GM18520 (cell line): Measurements from ENCODE around the gene TCP11L2.
"Not testable (repeated sequence)": the region's sequence is repeated elsewhere in the genome, so short reads cannot be mapped to it uniquely, and the experiment has no call there.

Source experiments
- ATAC-seq: cut with Tn5 transposase; IDR thresholded peaks from one replicate; pipeline ENCODE4 v1.9.1; 2021; ENCODE audit not compliant: unreplicated experiment

The TCP11L2 gene

DNA sequence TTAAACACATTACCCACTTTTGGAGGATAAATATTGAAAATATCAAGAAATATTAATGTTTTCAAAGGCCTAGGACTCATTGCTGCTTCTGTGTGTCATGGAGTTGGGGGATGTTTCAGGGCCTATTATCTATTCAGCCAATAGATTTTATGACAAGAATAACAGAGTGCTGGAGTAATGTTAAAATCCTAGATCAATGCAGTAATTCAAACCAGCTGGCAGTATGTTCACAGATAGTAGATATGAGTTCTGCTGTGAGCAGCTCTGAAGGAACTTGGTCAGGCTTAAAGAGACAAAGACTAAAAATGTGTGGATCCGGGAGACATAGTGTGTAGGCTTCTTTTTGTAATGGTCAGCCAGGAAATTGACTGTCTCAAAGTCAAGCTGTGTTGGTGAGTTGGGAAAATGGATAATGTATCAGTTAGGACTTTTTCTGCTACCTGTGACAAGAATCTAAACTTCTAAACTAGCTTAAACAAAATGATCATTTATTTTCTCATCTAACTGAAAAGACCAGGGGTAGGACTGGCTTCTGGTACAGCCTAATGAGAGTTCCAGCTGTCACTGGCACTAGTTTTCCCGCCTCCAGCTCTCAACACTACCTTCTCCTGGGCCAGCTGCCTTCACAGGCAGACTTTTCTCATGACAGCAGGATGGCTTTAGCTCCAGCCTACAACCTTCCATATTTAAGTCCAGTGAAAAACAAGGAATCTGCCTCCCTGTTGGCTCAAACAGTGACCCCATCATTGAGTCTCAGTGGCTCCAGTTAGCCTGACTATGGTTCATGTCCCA is 38.7 kb downstream of the TCP11L2 start:
- ATAC-seq, result no peak

DNA sequence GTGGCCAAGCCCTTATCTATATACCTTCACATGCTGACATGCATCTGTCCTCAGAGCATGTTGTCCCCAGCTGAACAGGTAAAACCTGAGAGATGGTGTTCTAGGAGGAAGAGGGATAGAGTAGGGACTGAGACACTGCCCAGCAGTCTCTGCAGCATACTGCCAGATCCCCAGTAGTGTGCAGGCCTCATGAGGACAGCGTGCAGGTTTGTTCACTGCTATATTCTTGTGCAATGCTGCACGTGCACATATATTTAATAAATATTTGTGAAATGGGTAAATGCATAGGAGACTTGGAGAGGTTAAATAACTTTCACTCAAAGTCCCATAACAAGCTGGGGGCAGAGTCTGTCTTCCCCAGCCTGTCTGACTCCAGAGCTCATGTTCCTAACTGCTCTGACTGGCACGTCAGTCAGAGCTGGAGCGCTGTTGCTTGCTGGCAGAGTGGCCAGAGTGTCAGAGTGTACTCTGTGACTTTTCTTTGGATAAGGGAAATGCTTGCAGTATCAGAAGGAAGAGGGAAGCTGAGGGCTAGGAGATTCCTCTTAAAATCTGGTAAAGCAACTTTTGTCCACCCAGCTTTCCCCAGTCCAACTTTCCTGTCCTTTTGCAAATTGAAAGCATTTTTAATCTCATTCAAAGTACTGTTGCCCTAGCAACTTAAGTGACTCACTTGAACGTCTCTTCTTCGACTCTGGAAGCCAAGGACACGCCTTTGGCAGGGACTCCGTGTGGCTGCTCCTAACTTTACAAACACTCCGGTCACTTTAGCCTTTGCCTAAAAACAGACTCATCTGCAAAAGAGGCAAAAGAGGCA is 40.1 kb downstream of the TCP11L2 start:
- ATAC-seq, result no peak

DNA sequence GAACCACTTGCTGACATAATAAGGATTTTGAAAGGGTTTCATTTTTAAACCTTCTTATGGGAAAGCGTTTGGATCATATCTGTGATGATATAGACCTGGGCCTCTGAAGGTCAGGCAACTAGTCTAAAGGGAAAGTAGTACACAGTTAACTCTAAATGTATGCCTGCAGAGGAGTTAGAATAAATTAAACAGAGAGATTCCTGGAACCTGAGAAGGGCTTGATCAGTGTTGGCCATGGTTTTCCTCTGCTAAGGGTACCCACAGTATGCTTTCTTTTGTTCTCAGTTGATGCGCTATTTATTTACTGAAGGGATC is 40.6 kb downstream of the TCP11L2 start:
- no peak for ATAC-seq

DNA sequence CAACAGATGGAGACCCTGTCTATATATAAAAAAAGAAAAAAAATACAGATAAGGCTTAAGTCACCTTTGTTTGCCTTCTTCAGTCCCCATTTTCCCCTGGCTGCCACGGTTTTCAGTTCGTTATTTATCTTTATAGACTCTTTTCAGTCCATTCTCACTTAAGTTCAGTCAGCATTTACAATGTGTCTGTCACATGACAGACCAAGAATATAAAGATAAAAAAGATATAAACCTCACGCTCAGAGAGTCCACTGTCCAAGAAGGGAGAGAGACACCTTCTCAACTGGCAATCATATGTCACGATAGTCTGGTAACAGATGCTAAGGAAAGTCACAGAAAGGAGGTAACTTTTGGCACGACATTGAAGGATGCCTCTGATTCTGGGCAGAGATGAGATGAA is 41.6 kb downstream of the TCP11L2 start:
- no peak for ATAC-seq

DNA sequence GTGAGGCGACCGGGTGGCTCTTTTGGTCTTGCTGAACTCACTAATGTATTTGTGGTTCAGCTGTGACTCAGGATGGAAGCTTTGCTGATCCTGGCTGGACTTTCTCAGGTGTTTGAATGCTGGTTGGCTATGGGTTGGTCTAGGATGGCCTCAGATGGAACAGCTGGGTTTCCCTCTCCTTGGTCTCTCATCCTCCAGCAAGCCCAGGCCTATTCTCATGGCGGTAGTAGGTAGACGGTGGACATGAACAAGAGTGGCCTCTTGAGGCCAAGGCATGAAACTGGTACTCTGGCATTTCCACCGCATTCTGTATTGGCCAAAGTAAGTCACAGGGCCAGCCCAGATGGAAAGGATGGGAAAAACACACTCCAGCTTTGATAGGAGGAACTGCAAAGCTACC is 43.2 kb downstream of the TCP11L2 start:
- ATAC-seq, result no peak

DNA sequence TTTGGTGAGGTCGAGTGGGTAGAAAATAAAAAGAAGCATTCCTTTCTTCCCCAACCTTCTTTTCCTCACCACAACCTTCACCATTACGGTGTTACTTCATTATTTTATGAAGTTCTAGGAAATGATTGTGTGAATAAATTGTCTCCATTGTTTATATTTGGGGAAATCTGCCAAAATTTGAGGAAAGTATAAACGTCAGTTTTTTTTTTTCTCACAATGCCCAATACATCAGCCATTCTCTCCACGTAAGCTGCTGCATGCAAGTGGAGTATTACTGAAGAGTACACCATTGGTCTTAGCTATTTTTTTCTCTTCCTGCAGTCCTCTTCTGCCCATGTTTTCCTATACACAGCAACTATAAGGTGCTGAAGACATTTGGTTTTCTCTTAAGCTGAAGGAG is 45.9 kb downstream of the TCP11L2 start:
- ATAC-seq, result no peak

DNA sequence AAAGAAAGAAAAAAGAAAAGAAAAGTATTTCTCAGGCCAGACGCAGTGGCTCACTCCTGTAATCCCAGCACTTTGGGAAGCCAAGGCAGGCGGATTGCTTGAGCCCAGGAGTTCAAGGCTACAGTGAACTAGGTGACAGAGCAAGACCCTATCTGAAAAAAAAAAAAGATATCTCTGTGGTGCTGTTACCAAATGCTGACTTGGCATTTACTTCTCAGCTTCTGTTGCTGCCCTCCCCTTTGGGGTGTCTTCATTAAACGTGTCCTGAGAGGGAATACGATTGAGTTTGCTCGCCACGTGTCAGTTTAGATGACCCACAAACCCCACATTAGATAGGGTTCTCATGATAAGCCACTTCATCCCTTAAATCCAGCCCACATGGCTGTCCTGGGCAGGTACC is 50.6 kb downstream of the TCP11L2 start:
- no peak for ATAC-seq

DNA sequence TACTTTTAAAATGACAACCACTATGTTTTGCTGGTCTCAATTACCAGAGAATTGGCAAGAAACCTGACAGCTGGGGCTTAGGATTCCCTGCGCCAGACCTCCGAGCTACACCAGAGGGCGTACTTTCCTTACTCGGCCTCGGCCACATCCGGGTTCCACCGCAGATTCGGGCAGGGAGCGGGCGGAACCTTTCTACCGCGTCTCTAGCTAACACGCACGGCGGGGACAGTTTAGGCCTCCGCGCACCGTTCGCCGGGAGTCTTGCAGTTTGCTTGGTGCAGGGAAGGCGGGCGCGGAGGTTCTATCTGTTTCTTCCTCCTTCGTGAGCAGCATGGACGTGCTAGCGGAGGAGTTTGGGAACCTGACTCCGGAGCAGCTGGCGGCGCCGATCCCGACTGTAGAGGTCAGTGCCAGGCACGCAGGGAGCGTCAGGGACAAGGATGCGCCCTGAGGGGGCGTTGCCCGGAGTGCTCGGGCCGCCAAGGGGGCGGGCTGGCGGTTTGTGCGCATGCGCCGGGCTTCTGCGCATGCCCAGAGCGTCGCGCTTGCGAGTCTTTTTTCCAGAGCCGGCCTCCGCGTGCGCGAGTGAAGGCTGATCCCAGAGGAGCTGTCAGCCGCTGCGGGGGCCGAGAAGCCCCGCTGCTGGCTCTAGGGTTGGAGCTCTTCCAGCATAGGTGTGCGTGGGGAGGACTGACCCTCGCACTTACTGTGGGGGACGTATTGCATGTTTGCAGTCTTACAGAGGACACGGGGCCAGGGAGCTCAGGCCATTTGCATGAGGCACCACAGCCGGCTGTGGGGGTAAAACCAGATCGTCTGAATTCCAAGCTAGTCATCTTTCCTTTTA is 55.2 kb downstream of the TCP11L2 start, which contains the start of gene POLR3B:
Gene POLR3B, plus strand, starts transcription at position 200 of the 847 bp plus-strand sequence. Its CDS starts 132 bp downstream, at position 332.
- ATAC-seq, result peak; percentile 82

DNA sequence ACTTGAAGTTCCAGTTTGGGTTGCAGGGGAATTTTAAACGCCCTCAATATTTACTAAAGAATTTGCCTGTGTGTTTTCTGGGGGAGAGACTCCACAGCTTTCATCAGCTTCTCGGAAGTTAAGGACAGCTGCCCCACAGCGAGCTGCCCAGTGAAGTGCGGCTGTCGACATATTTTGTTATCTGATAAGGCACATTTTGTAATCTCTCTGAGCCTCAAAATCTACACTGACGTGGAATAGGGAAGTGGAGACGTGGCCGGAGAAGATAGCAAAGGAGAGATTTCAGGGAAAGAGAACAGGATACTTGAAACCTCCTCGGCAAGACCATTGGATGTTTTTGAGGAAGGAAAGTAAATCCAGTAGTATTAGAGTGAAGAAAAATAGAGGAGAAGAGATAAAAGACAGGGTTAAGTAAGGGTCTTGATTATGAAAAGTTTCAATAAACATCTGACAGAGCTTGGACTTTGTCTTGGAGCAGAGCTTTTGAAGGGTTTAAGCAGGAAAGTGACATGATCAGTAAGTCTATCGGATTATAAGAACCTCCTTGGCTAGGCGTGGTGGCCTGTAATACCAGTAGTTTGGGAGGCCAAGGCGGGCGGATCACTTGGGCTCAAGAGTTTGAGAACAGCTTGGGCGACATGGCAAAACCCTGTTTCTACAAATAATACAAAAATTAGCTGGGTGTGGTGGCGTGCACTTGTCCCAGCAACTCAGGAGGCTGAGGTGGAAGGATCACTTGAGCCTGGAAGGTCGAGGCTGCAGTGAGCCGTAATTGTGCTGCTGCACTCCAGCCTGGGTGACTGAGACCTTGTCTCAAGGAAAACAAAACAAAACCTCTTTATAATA is 56.1 kb downstream of the TCP11L2 start:
- ATAC-seq, result no peak

DNA sequence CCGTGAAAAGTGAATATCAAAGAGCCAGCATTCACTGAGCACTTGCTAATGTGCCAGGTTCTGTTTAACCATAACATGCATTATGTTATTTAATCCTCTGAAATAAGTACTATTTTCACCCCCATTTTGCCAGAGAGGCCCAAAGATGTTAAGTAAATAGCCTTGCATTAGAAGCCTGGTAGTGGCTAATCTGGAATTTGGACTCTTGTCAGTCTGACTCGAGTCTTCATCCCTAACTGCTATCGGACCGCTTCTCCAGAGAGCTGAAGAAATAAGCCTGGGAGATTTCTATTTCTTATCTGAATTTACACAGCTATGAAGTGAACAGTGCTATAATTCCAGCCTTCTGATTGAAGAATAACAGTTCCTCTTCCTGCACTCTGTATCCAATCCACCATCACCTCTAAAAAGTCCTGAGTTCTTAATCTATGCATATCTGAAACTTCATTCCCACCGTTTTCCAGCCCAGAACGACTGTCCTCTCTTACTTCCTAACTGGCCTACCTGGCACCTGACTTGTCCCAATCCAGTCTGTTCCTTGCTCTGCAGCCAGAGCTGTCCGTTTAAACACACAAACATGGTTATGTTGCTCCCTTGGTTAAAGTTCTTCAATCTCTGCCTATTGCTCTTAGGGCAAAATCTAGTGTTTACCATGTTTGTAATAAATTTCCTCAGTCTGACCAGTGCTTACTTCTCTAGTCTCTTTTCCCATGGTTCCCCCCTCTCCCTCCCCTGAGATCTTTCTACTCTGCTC is 57.3 kb downstream of the TCP11L2 start:
- ATAC-seq, result no peak

DNA sequence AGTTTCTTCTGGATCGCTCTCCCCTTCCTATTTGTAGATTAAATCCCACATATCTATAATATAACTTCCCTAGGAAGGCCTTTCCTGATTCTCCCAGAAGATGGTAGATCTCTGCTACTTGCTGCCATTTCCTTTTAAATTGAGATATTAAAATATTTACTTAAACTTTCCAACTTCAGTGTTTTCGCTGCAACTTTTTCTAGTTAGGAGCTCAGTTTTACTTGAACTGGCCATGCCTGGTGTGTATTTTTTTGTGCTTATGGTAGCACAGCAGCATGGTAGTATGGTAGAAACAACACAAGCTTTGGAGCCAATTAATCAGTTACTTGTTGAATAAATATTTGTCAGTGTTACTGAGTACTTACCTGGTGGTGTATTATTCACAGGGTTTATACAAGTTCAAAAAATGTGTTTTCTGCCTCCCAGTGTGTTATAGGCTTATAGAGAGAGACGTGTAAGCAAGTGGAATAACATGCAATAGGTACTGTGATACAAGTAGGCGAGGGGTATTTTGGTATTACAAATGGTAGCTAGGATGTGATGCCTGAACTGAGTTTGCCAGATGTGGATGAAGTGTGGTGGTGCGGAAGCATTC is 58.0 kb downstream of the TCP11L2 start:
- no peak for ATAC-seq

DNA sequence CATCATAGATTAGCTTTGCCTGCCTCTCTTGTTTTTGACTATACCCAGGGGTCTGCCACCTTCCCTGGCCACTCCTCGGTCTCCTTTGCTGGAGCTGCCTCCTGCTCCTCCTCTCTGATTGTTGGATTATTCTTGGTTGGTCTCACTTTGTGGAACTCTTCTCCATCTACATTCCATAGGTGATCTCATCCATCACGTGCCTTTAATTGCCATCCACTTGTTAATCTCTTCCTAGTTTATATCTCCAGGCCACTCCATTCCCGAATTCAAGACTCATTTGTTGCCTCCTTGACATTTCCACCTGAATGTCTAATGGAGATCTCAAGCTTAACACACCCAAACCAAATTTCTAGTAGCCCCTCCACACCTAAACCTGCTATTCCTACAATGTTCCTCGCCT is 60.4 kb downstream of the TCP11L2 start:
- ATAC-seq, result no peak

DNA sequence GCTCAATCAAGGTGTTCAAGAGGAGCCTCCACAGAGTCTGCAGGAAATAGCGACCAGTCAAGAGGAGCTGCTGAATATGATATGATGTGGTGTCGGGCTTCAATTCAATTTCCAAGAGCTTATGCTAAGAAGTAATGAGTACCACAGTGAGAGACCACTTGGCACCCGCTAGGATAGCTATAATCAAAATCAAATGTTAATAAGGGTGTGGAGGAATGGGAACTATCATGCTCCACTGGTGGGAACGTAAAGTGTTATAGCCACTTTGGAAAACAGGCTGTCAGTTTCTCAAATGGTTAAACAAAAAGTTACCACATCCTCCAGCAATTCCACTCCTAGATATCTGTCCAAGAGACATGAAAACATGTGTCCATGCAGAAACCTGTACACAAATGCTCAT is 61.7 kb downstream of the TCP11L2 start:
- no peak for ATAC-seq

DNA sequence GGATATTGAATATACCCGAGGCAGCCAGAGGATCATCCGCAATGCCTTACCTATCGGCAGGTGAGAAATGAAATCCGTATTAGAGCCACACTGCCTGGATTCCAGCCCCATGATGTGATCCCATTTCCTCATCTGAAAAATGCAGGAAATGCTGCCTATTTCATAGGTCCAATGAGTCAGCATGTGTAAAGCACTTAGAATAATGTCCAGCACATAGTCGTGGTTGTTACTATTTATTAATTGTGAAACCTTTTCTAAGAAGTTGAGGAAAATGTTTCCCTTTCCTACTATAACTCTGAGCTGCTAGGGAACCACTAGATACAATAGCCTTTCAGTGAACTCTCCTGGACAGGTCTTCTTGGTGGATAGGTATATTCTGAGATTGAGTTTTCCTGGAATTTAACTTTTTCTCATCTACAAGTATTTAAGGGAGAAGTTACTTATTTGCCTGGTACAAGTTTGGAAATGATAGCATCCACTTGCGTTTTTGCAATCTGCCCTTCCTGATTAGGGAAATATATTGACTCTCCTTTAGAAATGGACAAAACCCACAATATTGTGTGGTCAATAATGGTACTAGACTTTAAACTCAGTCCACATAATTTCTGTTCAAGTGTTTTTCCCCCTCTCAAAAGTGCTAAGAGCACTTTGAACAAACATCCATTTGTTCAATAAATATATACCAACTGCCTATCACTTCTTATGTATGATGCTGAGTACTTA is 67.3 kb downstream of the TCP11L2 start:
- no peak for ATAC-seq

DNA sequence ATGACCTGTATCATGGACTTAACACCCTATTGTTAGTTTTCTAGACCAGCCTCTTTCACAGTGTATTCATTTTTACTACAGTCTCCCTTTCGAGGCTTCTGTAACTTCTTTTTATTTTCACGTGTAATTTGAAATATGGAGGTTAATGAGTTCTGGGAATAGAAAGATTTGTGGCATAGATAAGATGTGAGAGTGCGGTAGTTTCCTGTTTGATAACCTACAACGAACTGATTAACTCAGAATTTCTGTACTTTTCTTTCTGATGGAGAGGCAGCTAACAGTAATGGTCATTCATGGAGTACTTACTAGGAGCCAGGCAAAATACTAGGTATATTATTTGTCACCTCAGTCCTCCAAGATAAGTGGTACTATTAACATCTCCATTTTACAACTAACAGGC is 76.3 kb downstream of the TCP11L2 start:
- ATAC-seq, result no peak

DNA sequence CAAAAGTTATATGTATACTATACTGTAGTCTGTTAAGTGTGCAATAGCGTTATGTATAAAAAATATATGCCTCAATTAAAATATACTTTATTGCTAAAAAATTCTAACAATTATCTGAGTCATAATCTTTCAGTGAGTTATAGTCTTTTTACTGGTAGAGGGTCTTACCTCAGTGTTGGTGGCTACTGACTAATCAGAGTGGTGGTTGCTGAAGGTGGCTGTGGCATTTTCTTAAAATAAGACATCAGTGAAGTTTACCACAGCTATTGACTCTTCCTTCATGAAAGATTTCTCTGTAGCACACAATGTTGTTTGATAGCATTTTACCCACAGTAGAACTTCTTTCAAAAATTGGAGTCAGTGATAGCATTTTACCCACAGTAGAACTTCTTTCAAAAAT is 78.4 kb downstream of the TCP11L2 start:
- no peak for ATAC-seq

DNA sequence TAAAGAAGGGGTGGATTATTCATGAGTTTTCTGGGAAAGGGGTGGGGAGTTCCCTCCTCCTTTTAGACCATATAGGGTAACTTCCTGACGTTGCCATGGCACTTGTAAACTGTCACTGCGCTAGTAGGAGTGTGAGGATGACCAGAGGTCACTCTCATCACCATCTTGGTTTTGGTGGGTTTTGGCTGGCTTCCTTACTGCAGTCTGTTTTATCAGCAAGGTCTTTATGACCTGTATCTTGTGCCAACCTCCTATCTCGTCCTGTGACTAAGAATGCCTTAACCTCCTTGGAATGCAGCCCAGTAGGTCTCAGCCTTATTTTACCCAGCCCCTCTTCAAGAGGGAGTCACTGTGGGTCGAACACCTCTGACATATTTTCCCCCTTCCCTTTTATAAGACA is 79.3 kb downstream of the TCP11L2 start:
- ATAC-seq, result not testable (repeated sequence)

DNA sequence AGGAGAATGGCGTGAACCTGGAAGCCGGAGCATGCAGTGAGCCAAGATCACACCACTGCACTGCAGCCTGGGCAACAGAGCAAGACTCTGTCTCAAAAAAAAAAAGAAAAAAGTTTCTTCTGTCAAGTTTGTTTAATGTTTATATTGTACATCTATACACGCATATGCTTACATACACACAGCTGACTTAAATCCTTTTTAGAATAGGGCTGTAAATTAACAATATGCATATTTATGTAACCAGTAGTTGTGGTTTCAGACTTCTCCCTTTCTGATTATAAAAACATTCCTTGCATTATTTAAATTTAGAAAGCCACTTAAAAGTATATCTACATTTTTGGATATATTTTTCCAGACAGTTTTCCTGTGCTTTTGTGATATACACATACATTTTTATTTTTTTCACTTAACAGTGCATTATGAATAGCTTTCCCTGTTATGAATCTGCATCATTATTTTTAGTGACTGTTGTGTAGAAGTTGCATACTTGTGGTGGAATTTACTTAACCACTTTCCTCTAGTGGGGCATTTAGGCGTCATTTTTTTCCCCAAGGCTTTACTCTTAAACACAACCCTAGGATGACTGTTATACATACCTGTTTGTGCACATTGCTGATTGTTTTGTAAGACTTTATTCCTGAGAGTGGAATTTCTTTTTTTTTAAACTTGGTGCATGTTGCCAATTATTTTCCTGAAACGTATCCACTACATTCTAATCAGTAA is 84.4 kb downstream of the TCP11L2 start:
- ATAC-seq, result no peak
